ENCODE measurements around the gene SPATA9. TPM values are rescaled to one million over a fixed set of nuclear protein-coding genes. Genes with fewer than 3 reads are reported as not detected.
"Not testable (repeated sequence)": the region's sequence is repeated elsewhere in the genome, so short reads cannot be mapped to it uniquely, and the experiment has no call there.

Gene SPATA9
- total and polyA plus RNA-seq, 9 of the 15 experiments (the other 6 are each of a cell fraction or from before 2014, with no cell fraction given) = 0.16 to 5.5 (median 0.39) TPM; not detected in 3

GRCh38 chr5:95707534-95708188 lies 24.9 kb upstream of the SPATA9 start (continued):
- not testable (repeated sequence) for TF ChIP-seq REST (IDR thresholded peaks at IDR 0.05; ENCODE audit: borderline replicate concordance)
- TF ChIP-seq REST (CRISPR knock-in tag; IDR thresholded peaks at IDR 0.05; ENCODE audit: low read depth) (0 out of 2 replicates have a peak, but pooled peaks have one; percentile 32), SMAD3 (CRISPR knock-in tag; conservative IDR thresholded peaks at IDR 0.05) (peak; percentile 97), PTTG1 (tag; IDR thresholded peaks at IDR 0.05; ENCODE audit: low read depth) (peak; percentile 96), DPF2 (IDR thresholded peaks at IDR 0.05) (peak; percentile 28; the same call in 1 of the 2 replicates), ZSCAN32 (CRISPR knock-in tag; IDR thresholded peaks at IDR 0.05) (peak; percentile 75), ZKSCAN3 (CRISPR knock-in tag; IDR thresholded peaks at IDR 0.05) (peak; percentile 40; the same call in 1 of the 2 replicates), E2F3 (CRISPR knock-in tag; IDR thresholded peaks at IDR 0.05) (peak; percentile 94), FOXJ2 (tag; IDR thresholded peaks at IDR 0.05) (0 out of 2 replicates have a peak, but pooled peaks have one; percentile 50), NFRKB (IDR thresholded peaks at IDR 0.05; ENCODE audit: low read depth) (0 out of 2 replicates have a peak, but pooled peaks have one; percentile 34)
- TF ChIP-seq, protein P1, sequence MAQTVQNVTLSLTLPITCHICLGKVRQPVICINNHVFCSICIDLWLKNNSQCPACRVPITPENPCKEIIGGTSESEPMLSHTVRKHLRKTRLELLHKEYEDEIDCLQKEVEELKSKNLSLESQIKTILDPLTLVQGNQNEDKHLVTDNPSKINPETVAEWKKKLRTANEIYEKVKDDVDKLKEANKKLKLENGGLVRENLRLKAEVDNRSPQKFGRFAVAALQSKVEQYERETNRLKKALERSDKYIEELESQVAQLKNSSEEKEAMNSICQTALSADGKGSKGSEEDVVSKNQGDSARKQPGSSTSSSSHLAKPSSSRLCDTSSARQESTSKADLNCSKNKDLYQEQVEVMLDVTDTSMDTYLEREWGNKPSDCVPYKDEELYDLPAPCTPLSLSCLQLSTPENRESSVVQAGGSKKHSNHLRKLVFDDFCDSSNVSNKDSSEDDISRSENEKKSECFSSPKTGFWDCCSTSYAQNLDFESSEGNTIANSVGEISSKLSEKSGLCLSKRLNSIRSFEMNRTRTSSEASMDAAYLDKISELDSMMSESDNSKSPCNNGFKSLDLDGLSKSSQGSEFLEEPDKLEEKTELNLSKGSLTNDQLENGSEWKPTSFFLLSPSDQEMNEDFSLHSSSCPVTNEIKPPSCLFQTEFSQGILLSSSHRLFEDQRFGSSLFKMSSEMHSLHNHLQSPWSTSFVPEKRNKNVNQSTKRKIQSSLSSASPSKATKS (CRISPR knock-in tag; IDR thresholded peaks at IDR 0.05) = peak; percentile 82; the same call in 1 of the 2 replicates
- TF ChIP-seq, protein P2, sequence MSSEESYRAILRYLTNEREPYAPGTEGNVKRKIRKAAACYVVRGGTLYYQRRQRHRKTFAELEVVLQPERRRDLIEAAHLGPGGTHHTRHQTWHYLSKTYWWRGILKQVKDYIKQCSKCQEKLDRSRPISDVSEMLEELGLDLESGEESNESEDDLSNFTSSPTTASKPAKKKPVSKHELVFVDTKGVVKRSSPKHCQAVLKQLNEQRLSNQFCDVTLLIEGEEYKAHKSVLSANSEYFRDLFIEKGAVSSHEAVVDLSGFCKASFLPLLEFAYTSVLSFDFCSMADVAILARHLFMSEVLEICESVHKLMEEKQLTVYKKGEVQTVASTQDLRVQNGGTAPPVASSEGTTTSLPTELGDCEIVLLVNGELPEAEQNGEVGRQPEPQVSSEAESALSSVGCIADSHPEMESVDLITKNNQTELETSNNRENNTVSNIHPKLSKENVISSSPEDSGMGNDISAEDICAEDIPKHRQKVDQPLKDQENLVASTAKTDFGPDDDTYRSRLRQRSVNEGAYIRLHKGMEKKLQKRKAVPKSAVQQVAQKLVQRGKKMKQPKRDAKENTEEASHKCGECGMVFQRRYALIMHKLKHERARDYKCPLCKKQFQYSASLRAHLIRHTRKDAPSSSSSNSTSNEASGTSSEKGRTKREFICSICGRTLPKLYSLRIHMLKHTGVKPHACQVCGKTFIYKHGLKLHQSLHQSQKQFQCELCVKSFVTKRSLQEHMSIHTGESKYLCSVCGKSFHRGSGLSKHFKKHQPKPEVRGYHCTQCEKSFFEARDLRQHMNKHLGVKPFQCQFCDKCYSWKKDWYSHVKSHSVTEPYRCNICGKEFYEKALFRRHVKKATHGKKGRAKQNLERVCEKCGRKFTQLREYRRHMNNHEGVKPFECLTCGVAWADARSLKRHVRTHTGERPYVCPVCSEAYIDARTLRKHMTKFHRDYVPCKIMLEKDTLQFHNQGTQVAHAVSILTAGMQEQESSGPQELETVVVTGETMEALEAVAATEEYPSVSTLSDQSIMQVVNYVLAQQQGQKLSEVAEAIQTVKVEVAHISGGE (CRISPR knock-in tag; IDR thresholded peaks at IDR 0.05) = peak in 1 of 3 experiments; percentile 83; a peak in 2 of 6 replicates
